ENCODE measurements around the gene OSBPL5.

GRCh38 chr11:3145206-3145520 lies 19.9 kb downstream of the OSBPL5 start:
- TF ChIP-seq CTCF (IDR thresholded peaks at IDR 0.05): no peak
- no peak for TF ChIP-seq POLR2AphosphoS5 (IDR thresholded peaks at IDR 0.05)
